GM12874 (cell line): Measurements from ENCODE around the gene DDA1.

Experiments used
- TF ChIP-seq, protein P1 (sequence below): IDR thresholded peaks from 2 replicates; pipeline ENCODE4 v1.5.1; 2011; ENCODE audit warnings: low read depth, mild to moderate bottlenecking, control low read depth, low read length, moderate library complexity; ENCODE audit not compliant: insufficient read depth

DDA1 gene

DNA sequence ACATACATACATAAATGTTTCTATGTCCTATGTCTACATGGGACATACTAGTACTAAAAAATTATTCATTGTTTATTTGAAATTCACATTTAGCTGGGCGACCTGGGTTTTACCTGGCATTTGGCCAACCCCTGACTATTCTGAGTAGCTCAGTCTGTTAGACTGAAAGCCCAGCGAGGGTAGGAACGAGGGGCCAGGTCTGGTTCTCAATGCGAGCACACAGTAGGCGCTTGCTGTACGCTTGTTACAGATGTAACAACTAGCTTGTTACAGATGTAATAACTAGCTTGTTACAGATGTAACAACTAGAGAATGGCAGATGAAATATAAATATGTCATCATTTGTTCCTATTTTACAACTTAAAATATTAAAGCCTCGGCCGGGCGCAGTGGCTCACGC is 26.2 kb downstream of the DDA1 start:
- TF ChIP-seq, protein P1, sequence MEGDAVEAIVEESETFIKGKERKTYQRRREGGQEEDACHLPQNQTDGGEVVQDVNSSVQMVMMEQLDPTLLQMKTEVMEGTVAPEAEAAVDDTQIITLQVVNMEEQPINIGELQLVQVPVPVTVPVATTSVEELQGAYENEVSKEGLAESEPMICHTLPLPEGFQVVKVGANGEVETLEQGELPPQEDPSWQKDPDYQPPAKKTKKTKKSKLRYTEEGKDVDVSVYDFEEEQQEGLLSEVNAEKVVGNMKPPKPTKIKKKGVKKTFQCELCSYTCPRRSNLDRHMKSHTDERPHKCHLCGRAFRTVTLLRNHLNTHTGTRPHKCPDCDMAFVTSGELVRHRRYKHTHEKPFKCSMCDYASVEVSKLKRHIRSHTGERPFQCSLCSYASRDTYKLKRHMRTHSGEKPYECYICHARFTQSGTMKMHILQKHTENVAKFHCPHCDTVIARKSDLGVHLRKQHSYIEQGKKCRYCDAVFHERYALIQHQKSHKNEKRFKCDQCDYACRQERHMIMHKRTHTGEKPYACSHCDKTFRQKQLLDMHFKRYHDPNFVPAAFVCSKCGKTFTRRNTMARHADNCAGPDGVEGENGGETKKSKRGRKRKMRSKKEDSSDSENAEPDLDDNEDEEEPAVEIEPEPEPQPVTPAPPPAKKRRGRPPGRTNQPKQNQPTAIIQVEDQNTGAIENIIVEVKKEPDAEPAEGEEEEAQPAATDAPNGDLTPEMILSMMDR, result no peak

DNA sequence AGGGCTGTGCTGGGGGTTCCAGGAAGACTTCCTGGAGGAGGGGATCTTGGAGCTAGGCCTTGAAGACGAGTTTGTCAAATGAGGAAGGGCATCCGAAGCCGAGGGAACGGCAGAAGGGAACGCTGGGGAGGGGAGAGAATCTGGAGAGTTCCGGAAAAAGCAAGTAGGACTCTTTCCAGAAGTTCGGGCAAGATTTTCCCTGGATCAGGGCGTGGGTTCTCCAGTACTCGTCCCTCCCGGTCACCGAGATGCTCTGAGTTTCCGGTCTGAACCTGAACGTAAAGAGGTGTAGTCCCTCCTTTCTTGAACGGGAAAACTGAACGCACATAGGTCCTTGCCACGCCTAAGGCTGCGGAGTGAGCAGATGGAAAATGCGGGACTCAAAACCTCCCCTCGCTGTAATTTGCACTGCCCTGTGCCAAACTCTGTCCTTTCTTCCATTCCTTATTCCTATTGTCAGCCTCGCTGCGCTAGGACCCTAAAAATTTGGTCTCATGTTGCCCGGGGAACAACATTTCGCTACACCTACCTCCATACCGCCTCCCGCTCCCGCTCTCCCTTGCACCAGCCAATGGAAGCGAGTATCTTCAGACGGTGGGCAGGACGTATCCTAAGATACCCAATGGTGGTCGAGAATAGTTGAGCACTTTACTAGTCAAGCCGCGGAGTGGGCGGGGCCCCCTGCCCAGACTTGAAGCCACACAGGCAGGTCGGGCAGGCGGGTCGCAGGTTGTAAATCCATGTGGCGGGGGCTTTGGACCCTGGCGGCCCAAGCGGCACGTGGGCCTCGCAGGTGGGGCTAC is 27.7 kb downstream of the DDA1 start, which contains the start of gene GTPBP3:
TSS of gene GTPBP3 (plus strand) at position 682 of the 803 bp plus-strand sequence. CDS start at position 741, 59 bp downstream.
- TF ChIP-seq, protein P1, result no peak

DNA sequence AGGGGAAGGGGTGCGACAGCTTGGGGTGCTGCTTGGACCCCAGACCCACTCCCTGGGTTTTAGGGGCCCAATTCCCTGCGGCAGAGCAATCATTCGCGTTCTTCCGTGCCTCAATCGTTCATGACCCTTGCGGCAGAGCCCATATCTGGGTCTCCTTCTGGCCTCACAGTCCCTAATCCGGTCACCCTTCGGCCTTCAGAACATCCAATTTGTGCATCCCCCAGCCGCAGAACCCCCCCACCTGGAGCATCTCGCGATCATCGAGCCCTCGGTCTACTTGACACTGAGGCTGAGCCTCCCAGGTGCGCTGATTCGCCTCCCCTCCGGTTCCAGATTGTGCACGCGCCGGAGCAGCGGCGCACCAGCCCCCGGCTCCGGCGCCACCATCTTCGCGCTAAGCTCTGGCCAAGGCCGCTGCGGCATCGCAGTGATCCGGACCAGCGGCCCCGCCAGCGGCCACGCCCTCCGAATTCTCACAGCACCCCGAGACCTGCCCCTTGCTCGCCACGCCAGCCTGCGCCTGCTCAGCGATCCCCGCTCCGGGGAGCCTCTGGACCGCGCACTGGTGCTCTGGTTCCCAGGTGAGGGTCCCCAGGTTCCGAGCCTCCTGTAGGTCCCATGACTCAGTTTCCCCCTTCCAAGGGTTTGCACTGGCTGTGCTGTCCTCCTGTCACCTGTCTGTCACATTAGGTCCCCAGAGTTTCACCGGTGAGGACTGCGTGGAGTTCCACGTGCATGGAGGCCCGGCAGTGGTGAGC is 28.5 kb downstream of the DDA1 start:
- TF ChIP-seq, protein P1, result no peak

DNA sequence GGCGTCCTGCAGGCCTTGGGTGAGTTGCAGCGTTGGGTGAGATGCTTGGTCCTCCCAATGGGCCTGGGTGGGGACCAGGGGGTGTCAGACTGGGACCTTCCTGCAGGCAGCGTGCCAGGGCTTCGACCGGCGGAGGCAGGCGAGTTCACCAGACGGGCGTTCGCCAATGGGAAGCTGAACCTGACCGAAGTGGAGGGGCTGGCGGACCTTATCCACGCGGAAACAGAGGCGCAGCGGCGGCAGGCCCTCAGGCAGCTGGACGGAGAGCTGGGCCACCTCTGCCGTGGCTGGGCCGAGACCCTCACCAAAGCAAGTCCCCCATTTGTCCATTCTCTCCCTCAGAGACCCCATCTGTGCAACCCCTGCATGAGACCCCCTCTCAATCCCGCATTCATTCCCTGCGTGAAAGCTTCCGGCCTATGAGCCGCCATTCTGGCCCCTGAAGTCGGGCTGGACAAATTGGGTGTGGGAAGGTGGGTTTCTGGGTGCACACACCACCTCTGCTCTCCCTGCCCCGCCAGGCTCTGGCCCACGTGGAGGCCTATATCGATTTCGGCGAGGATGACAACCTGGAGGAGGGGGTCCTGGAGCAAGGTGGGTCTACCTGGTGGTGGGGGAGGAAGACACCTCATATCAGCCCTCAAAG is 29.2 kb downstream of the DDA1 start:
- TF ChIP-seq, protein P1, result no peak

DNA sequence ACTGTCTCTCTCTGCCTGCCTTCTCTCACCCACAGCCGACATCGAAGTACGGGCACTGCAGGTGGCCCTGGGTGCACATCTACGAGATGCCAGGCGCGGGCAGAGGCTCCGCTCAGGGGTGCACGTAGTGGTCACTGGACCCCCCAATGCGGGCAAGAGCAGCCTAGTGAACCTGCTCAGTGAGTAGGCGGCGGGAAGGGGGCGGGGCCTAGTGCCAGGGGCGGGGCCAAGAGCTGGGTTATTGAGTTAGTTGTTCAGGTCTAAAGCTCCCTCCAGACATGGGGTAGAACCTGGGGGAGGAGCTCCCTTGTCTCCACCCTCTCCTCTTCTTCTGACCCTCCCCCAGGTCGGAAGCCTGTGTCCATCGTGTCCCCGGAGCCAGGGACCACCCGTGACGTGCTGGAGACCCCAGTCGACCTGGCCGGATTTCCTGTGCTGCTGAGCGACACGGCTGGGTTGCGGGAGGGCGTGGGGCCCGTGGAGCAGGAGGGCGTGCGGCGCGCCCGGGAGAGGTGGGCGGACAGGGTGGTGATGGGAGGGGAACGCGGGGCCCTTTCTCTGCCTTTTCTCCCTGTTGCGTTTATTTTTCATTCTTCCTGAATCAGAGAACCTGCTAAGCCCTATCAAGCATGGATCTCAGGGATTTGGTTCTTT is 29.9 kb downstream of the DDA1 start:
- TF ChIP-seq, protein P1, result no peak

DNA sequence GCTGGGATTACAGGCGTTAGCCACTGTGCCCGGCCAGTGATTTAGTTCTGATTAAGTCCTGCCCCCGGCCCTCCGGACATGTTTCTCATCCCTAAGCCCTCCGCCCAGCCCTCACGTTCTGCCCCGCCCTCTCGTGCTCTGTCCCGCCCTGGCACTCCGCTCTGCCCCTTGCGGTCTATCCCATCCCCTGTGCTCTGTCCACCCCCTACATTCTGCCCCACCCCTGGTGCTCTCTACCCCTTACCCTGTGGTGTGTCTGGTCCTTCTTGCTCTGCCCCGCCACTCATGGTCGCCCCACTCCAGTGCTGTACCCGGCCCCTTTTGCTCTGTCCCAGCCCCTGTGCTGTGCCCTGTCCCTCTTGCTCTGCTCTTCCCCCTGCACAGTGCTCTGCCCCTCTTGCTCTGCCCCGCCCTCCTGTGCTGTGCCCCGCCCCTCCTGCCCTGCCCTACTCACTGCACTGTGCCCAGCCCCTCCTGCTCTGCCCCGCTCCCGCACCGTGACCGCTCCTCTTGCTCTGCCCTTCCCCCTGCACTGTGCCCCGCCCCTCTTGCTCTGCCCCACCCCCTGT is 31.0 kb downstream of the DDA1 start:
- TF ChIP-seq, protein P1, result no peak
